Mesenchymal stem cell (in vitro differentiated cells and primary cell): ENCODE results near the gene SURF6.

Experiments
- DNase-seq: peaks from one replicate; pipeline ENCODE4 v3.0.0-alpha.2; 2013
- H2AFZ ChIP-seq: one replicate; pipeline ENCODE4 v1.6.1; 2013; ENCODE audit warnings: low read depth, mild to moderate bottlenecking, control low read depth, inconsistent platforms, low read length, moderate library complexity
- H2AK5ac ChIP-seq: 2 replicates; pipeline ENCODE4 v1.6.1; 2013; ENCODE audit warnings: low read length, moderate library complexity, mild to moderate bottlenecking, inconsistent platforms; ENCODE audit not compliant: severe bottlenecking
- H2BK120ac ChIP-seq: one replicate; pipeline ENCODE4 v1.6.1; 2013; ENCODE audit warnings: low read depth, mild to moderate bottlenecking, inconsistent platforms, low read length, moderate library complexity
- H2BK12ac ChIP-seq, 2 experiments: one replicate each; pipeline ENCODE4 v1.6.1; 2013; ENCODE audit warnings: inconsistent platforms in 2 of 2, low read length in 2 of 2, mild to moderate bottlenecking in 2 of 2, moderate library complexity in 2 of 2, control low read depth in 1 of 2
- H2BK15ac ChIP-seq: one replicate; pipeline ENCODE4 v1.6.1; 2013; ENCODE audit warnings: mild to moderate bottlenecking, low read depth, inconsistent platforms; ENCODE audit not compliant: poor library complexity, severe bottlenecking
- H2BK5ac ChIP-seq: 2 replicates; pipeline ENCODE4 v1.6.1; 2013; ENCODE audit warnings: low read depth, mild to moderate bottlenecking, low read length, control low read depth, inconsistent platforms; ENCODE audit not compliant: poor library complexity, severe bottlenecking
- H3K14ac ChIP-seq, 2 experiments: one replicate each; pipeline ENCODE4 v1.6.1; 2013; ENCODE audit warnings: inconsistent platforms in 2 of 2, low read length in 2 of 2, control low read depth in 1 of 2, mild to moderate bottlenecking in 1 of 2, moderate library complexity in 1 of 2
- H3K18ac ChIP-seq, 2 experiments: one replicate each; pipeline ENCODE4 v1.6.1; 2013; ENCODE audit warnings: inconsistent platforms in 2 of 2, low read length in 2 of 2, control low read depth in 1 of 2, low read depth in 1 of 2, mild to moderate bottlenecking in 1 of 2
- H3K23ac ChIP-seq, 2 experiments: one replicate each; pipeline ENCODE4 v1.6.1; 2013; ENCODE audit warnings: inconsistent platforms in 2 of 2, low read length in 2 of 2, mild to moderate bottlenecking in 2 of 2, moderate library complexity in 2 of 2, control low read depth in 1 of 2
- H3K27ac ChIP-seq: 2 replicates; pipeline ENCODE4 v1.5.1; 2013; ENCODE audit warnings: mild to moderate bottlenecking, moderate library complexity, low read length, control low read depth, inconsistent platforms; ENCODE audit not compliant: poor library complexity, severe bottlenecking
- H3K27me3 ChIP-seq, 2 experiments: 2 replicates each; pipeline versions ENCODE4 v1.6.1 to v1.7.0; 2013; ENCODE audit warnings: low read length in 2 of 2, mild to moderate bottlenecking in 2 of 2, moderate library complexity in 2 of 2, control low read depth in 1 of 2, inconsistent platforms in 1 of 2; ENCODE audit not compliant: control insufficient read depth in 1 of 2, insufficient read depth in 1 of 2
- H3K36me3 ChIP-seq, 2 experiments: 2 replicates each; pipeline versions ENCODE4 v1.6.1 to v1.7.0; 2013; ENCODE audit warnings: low read length in 2 of 2, control low read depth in 1 of 2, inconsistent platforms in 1 of 2, low read depth in 1 of 2, mild to moderate bottlenecking in 1 of 2; ENCODE audit not compliant: insufficient read depth in 2 of 2, control insufficient read depth in 1 of 2
- H3K4ac ChIP-seq, 2 experiments: one replicate each; pipeline ENCODE4 v1.6.1; 2013; ENCODE audit warnings: inconsistent platforms in 2 of 2, low read length in 2 of 2, mild to moderate bottlenecking in 2 of 2, moderate library complexity in 2 of 2, control low read depth in 1 of 2, low read depth in 1 of 2
- H3K4me1 ChIP-seq: 2 replicates; pipeline ENCODE4 v1.6.1; 2013; ENCODE audit warnings: low read depth, low read length, control low read depth; ENCODE audit not compliant: control insufficient read depth, insufficient read depth
- H3K4me2 ChIP-seq: 2 replicates; pipeline ENCODE4 v1.6.1; 2013; ENCODE audit warnings: low read length, mild to moderate bottlenecking, inconsistent platforms; ENCODE audit not compliant: poor library complexity, severe bottlenecking
- H3K4me3 ChIP-seq, 2 experiments: 2 replicates each; pipeline versions ENCODE4 v1.5.1 to v1.7.0; 2013; ENCODE audit warnings: low read length in 2 of 2, mild to moderate bottlenecking in 2 of 2, control low read depth in 1 of 2, low read depth in 1 of 2; ENCODE audit not compliant: insufficient read depth in 1 of 2
- H3K79me1 ChIP-seq: replicated peaks from 2 replicates; pipeline ENCODE4 v1.6.1; 2013; ENCODE audit warnings: mild to moderate bottlenecking, control low read depth, low read length, inconsistent platforms; ENCODE audit not compliant: poor library complexity, severe bottlenecking
- H3K9ac ChIP-seq: 2 replicates; pipeline ENCODE4 v1.7.0; 2013; ENCODE audit warnings: mild to moderate bottlenecking, low read length, moderate library complexity
- H3K9me3 ChIP-seq: 2 replicates; pipeline ENCODE4 v1.7.0; 2013; ENCODE audit warnings: mild to moderate bottlenecking, low read length; ENCODE audit not compliant: control insufficient read depth
- H4K8ac ChIP-seq: one replicate; pipeline ENCODE4 v1.6.1; 2013; ENCODE audit warnings: inconsistent platforms, mild to moderate bottlenecking, low read length, moderate library complexity
- H4K91ac ChIP-seq: one replicate; pipeline ENCODE4 v1.6.1; 2013; ENCODE audit warnings: mild to moderate bottlenecking, low read length, inconsistent platforms
- WGBS: methylation state at CpG from one replicate; pipeline ENCODE4 v1.1.7; 2013; ENCODE audit warnings: mixed read lengths; 5-methylcytosine and 5-hydroxymethylcytosine counted together

SURF6 gene

DNA sequence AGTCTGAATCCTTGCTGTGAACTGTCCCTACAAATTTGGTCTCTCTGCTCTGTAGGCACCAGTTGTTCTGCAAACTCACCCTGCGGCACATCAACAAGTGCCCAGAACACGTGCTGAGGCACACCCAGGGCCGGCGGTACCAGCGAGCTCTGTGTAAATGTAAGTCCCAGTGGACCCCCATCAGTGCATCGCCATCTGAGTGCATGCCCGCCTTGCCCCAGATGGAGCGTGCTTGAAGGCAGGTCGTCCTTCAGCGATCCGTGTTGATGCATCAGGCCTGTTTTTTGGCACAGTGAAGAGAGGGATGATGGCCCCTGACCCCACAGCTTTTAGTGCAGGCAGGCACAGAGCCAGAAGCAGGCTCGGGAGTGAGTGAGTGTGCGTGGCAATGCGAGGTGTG, 21.7 kb upstream of the SURF6 start:
- no peaks in the 10 kb centered on the region for H3K27me3 ChIP-seq
- H2BK120ac ChIP-seq, result no peak overlapping the region
- no peak overlapping the region for H2BK12ac ChIP-seq
- no peak overlapping the region for H2BK5ac ChIP-seq
- no peak overlapping the region for H2AFZ ChIP-seq
- no peak overlapping the region for H3K14ac ChIP-seq
- H3K4me3 ChIP-seq, result peak overlapping the region in 1 of 2 experiments; percentile 83
- no peak overlapping the region for H2BK15ac ChIP-seq
- H3K9ac ChIP-seq, result peak overlapping the region; percentile 82
- H3K27ac ChIP-seq, result no peak overlapping the region
- H3K36me3 ChIP-seq, result peaks cover 57 to 73% of the 10 kb centered on the region in 2 experiments
- H2AK5ac ChIP-seq, result no peak overlapping the region
- no peak overlapping the region for H3K23ac ChIP-seq
- H3K4me2 ChIP-seq, result no peak overlapping the region
- peaks cover 50% of the 10 kb centered on the region for H3K79me1 ChIP-seq
- H4K91ac ChIP-seq, result no peak overlapping the region
- no peak overlapping the region for H3K18ac ChIP-seq
- H4K8ac ChIP-seq, result no peak overlapping the region
- H3K4ac ChIP-seq, result no peak overlapping the region
- no peak for DNase-seq
- H3K4me1 ChIP-seq, result peaks cover 28% of the 10 kb centered on the region
- no peaks in the 10 kb centered on the region for H3K9me3 ChIP-seq
- WGBS, result 90% methylated on average over 14 of the region's 14 CpGs

DNA sequence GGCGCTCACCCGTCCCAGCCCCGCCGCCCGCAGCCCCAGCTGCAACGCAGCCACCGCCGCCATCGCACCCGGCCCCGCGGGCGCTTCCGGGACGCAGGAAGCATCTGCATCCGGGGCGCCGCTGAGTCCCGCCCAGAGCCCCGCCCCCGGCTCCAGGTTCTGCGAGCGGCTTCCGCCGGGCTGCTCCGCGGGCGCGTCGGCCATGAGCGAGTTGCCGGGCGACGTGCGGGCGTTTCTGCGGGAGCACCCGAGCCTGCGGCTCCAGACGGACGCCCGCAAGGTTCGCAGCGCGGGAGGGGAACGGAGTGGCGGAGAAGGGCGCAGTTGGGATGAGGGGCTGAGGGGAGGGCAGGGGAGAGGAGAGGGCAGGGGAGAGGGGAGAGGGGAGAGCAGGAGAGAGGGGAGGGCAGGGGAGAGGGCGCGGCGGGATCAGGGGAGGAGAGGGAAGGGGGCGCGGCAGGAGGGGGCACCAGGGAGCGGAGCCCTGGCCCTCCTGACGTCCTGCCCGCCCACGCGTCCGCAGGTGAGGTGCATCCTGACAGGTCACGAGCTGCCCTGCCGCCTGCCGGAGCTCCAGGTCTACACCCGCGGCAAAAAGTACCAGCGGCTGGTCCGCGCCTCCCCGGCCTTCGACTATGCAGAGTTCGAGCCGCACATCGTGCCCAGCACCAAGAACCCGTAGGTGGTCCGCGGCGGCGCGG, 20.6 kb upstream of the SURF6 start, which contains the start of the genes SURF1 and SURF2:
Gene SURF1, minus strand, starts transcription at position 97 of the 701 bp plus-strand sequence. Its CDS starts 34 bp downstream, at position 63.
Gene SURF2, plus strand, starts transcription at position 160 of the 701 bp plus-strand sequence. Its CDS starts 43 bp downstream, at position 203.
- Histone ChIP-seq H3K4me2 (peak within 1 kb of the TSS; percentile 91), H3K4ac (peak within 1 kb of the TSS; percentile 49 to 62), H2AK5ac (no peak within 1 kb of the TSS), H3K36me3 (peaks cover 57 to 73% of the 10 kb centered on the region in 2 experiments), H2BK12ac (no peak within 1 kb of the TSS), H3K4me1 (peaks cover 24% of the 10 kb centered on the region), H2BK5ac (no peak within 1 kb of the TSS), H4K8ac (peak within 1 kb of the TSS; percentile 53), H2BK120ac (no peak within 1 kb of the TSS), H3K4me3 (peak within 1 kb of the TSS; percentile 91 to 96), H3K9me3 (no peaks in the 10 kb centered on the region), H2BK15ac (no peak within 1 kb of the TSS), H3K79me1 (peaks cover 44% of the 10 kb centered on the region), H4K91ac (peak within 1 kb of the TSS; percentile 6), H3K23ac (peak within 1 kb of the TSS in 1 of 2 experiments; percentile 92), H2AFZ (peak within 1 kb of the TSS; percentile 29), H3K27me3 (no peaks in the 10 kb centered on the region), H3K14ac (peak within 1 kb of the TSS in 1 of 2 experiments; percentile 73), H3K27ac (peak within 1 kb of the TSS; percentile 6), H3K18ac (peak within 1 kb of the TSS in 1 of 2 experiments; percentile 90), H3K9ac (peak within 1 kb of the TSS; percentile 100)
- WGBS, result under 1% methylated on average over 65 of the region's 78 CpGs
- peak; percentile 82 for DNase-seq

DNA sequence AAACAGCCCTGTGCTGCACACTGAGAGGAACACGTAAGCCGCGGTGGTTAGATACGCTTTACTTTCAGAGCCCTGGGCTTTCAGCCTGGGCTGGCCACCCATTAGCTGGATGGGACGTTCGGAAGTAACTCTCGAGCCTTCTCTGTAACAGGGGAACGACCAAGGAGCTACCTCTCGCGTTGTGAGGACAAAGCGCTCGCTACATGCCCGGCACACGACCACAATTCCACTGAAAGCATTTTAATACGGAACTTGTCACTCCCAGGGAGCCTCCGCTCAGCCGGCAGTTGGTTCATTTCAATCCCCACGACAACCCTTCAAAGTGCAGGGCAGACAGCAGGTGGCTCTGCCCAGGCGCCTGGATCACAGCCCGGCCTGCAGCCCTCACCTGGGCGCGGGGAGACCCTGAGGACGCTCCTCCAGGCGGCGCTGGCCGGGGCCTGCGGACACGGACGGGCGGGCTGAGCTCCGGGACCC, 19.9 kb upstream of the SURF6 start:
- Histone ChIP-seq H3K36me3 (peaks cover 57 to 73% of the 10 kb centered on the region in 2 experiments), H3K79me1 (peaks cover 39% of the 10 kb centered on the region), H2BK15ac (no peak overlapping the region), H2BK120ac (no peak overlapping the region), H3K4me1 (peaks cover 24% of the 10 kb centered on the region), H3K4me3 (peak overlapping the region; percentile 91 to 96), H2BK5ac (no peak overlapping the region), H3K14ac (no peak overlapping the region), H4K8ac (peak overlapping the region; percentile 53), H3K4me2 (peak overlapping the region; percentile 69), H2BK12ac (no peak overlapping the region), H3K9ac (peak overlapping the region; percentile 100), H3K18ac (no peak overlapping the region), H3K4ac (peak overlapping the region; percentile 41 to 49), H3K27ac (peak overlapping the region; percentile 6), H2AK5ac (no peak overlapping the region), H2AFZ (no peak overlapping the region), H3K27me3 (no peaks in the 10 kb centered on the region), H3K23ac (peak overlapping the region in 1 of 2 experiments; percentile 92), H4K91ac (no peak overlapping the region), H3K9me3 (no peaks in the 10 kb centered on the region)
- DNase-seq, result peak; percentile 48
- whole genome bisulfite sequencing, result 3% methylated on average over 19 of the region's 31 CpGs

DNA sequence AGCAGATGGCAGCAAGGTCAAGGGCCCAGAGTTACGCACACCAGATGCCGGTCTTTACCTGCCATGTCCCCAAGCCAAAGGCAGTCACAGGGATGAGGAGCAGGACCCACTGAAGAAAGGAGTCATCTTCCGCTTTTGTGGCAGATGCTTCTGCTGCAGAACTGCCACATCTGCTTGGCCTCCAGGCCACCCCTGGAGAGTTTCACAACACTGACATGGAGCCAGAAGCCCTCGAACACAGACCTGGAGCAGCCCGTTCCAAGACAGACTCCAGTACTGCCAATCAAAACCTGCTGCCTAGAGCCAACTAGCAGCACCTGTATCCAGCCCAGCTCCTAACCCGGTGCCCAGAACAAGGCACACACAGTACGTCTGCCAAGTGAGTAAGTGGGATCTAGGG, 18.8 kb upstream of the SURF6 start:
- Histone ChIP-seq H3K79me1 (peaks cover 37% of the 10 kb centered on the region), H3K27me3 (no peaks in the 10 kb centered on the region), H2AK5ac (no peak overlapping the region), H3K18ac (no peak overlapping the region), H3K4me2 (no peak overlapping the region), H4K91ac (no peak overlapping the region), H2BK15ac (no peak overlapping the region), H3K9ac (peak overlapping the region; percentile 100), H2BK5ac (no peak overlapping the region), H2AFZ (no peak overlapping the region), H3K4ac (no peak overlapping the region), H2BK12ac (no peak overlapping the region), H3K27ac (no peak overlapping the region), H3K4me3 (peak overlapping the region; percentile 1 to 96), H3K14ac (no peak overlapping the region), H2BK120ac (no peak overlapping the region), H3K36me3 (peaks cover 57 to 70% of the 10 kb centered on the region in 2 experiments), H3K4me1 (peaks cover 29% of the 10 kb centered on the region), H4K8ac (no peak overlapping the region), H3K9me3 (no peaks in the 10 kb centered on the region), H3K23ac (no peak overlapping the region)
- WGBS, result 89% methylated on average over 7 of the region's 7 CpGs
- no peak for DNase-seq
